ENCODE results near the gene ADGRA3. TPM values are rescaled to one million over a fixed set of nuclear protein-coding genes. Genes with fewer than 3 reads are reported as not detected.
A peak's percentile ranks its signal among the peaks of the same experiment; 100 is the strongest.
"Not testable (repeated sequence)": the region's sequence is repeated elsewhere in the genome, so short reads cannot be mapped to it uniquely, and the experiment has no call there.

ADGRA3 gene
- total RNA-seq, 1 donor from 2014 or later, result 24.8 TPM

DNA sequence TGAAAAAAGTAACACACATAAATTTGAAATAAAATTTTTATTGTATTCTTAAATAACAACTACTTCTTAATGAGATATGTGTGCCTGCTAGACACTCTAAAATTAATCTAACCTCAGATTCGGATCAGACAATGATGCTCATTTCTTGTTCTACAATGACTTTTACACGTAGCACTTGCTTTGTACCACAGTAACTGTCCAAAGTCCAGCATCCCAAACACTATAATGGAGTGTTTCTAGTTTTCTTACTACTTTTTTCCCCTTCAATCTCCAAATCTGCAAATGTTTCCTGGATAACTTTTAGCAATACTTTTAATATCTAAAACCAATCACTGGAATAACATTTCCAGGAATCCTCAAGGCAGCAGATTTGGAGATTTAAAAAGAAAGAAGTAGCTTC is 75.9 kb downstream of the ADGRA3 start:
- DNase-seq (ENCODE audit: low spot score), result no peak

DNA sequence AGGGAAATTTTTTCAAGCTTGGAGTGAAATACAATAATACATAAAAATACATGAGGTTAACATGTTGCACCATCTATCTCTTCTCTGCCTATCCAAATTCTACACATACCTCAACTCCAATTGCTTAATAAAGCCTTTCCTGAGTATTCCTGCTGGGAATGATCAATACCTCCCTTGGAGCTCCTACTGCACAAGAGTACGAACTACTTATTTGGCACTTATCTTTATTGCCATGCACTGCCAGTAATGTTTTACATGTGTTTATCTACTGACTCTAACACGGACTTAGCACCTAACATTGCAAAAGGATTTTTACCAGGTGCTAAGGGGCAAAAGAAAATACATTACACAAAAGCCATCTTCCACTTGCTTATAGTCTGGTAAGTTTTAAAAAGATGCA is 80.2 kb downstream of the ADGRA3 start:
- DNase-seq (ENCODE audit: low spot score), result no peak

GRCh38 chr4:22434895-22435294 is 81.0 kb downstream of the ADGRA3 start:
- no peak for DNase-seq (ENCODE audit: low spot score)

DNA sequence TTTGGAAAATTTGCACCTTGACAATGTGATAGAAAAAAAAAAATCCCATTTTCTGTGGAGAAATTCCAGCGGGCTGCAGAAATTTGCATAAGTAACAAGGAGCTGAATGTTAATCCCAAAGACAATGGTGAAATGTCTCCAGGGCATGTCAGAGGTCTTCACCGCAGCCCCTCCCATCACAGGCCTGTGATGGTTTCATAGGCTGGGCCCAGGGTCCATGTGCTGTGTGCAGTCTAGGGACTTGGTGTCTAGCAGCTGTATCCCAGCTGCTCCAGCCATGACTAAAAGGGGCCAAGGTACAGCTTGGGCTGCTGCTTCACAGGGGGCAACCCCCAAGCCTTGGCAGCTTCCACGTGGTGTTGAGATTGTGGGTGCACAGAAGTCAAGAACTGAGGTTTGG is 85.2 kb downstream of the ADGRA3 start:
- DNase-seq (ENCODE audit: low spot score), result no peak

DNA sequence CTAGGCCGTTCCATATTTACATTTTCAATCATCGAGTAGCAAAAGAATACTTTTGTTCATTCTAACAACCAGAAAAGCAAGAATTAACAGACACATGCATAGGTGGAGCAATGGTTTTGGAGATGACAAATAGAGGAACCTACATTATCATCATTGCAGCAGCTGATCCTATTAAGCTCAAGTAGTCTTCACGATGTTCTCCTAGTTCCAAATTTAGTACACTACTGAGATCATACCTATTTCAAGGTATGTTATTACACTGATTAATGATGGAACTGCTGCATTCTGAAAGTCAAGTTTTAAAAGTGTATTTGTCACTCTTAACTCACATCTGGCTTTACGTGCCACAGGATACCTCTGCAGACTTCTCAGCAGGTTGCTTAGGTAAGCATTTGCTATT is 87.4 kb downstream of the ADGRA3 start:
- DNase-seq (ENCODE audit: low spot score), result no peak

- DNase-seq (ENCODE audit: low spot score), result no peak
These were observed 88.2 kb downstream of the ADGRA3 start for GRCh38 chr4:22427675-22428074.

DNA sequence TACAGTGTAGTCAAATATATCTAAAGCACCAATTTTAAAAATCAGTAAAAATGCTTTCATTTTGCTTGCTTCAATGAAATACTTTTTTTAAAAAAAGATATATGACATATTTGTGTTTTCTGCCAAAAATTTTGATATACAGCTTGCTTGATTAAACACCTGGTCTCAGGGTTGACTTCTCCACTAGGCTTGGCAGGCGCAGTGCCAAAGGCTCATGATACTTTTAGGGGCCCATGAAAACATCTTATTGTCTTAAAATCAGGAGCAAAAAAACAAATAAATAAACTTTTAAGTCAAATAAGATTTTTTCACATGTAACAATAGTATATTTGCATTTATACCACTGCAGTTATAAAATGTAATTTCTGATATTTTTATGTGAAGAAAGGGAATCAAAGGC is 95.6 kb downstream of the ADGRA3 start:
- DNase-seq (ENCODE audit: low spot score), result no peak

- DNase-seq (ENCODE audit: low spot score), result no peak
These were observed 98.5 kb downstream of the ADGRA3 start for GRCh38 chr4:22417408-22417807.

DNA sequence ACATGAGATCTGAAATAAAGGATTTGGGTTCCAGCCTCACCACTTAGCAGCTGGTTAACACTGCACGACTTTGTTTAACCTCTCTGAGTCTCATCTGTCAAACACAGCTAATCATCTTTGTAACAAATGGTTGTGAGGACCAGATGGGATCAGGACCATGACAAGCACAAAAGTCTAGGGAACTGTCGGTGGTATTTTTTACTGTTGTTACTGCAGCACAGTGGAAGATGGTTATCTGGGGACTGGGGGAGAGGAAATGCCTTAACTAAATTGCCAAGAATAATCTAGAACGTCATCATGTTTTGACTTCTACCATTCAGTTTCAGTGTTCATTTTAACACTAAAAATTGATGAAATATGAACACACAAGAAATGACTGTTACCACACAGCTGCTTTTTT is 99.5 kb downstream of the ADGRA3 start:
- DNase-seq (ENCODE audit: low spot score), result no peak

- DNase-seq (ENCODE audit: low spot score), result no peak
These were observed 101.0 kb downstream of the ADGRA3 start for GRCh38 chr4:22414833-22415232.

DNA sequence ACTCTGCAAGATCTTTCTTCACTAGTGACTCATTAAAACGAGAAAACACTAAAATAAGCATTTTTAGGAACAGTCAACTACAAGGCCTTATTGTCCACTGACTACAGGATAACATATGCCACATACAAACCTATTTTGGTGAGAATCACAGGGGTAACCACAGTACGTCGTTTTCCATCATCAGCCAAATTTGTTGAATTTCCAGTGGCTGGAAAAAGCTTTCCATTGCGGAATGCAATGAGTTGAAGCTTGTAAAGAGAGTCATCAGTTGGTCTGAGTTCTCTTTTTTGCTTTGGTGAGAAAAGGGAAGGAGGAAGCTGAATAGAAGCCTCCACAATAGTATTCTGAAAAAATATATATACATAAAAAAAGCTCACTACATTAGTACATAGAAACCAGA is 102.4 kb downstream of the ADGRA3 start:
- no peak for DNase-seq (ENCODE audit: low spot score)

DNA sequence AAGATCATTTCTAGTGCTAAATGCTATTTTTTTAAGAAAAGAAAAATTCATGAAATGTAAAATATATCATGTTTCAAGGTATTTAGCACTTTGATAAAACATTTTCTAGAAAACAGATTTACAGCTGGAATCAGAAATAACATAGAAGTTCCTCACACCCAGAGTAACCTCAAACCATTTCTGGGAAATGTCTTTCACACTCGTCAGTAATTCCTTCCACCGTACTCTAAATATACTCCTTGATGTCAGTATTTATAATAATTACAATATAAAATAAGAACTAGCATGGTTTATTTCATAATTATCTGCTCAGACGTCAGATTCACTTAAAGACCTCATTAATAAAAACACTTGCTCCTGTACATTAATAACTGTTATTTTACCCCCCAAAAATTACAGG is 103.9 kb downstream of the ADGRA3 start:
- DNase-seq (ENCODE audit: low spot score), result no peak

DNA sequence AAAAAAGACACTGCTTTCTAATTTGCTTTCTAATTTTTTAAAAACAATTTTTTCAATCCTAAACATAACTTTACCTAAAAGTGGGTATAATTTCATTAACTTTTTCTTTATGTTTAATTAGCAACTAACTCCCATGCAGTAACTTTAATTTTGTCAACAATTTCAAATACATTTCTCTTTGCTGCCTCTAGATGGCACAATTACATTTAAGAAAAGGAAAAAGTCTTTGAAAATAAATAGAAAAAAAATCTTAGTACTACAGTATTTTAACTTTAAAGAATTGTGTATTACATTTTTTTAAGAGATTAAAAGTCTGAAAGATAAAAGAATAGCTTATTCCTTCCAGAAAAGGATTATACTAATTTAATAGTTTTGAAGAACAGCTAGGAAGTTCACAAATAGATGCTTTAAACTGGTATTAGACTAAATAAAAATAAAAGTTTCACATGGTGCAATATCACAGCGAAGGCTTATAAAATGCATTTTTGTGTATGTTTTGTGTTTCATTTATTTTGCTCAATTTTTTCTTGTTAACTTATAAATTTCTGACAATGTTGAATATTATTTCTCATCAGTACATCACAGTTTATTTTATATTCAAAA is 105.1 kb downstream of the ADGRA3 start:
- no peak for DNase-seq (ENCODE audit: low spot score)

GRCh38 chr4:22408474-22408873 is 107.4 kb downstream of the ADGRA3 start:
- DNase-seq (ENCODE audit: low spot score), result no peak

GRCh38 chr4:22407361-22407760 is 108.5 kb downstream of the ADGRA3 start:
- no peak for DNase-seq (ENCODE audit: low spot score)

GRCh38 chr4:22398671-22399070 is 117.2 kb downstream of the ADGRA3 start:
- no peak for DNase-seq (ENCODE audit: low spot score)

DNA sequence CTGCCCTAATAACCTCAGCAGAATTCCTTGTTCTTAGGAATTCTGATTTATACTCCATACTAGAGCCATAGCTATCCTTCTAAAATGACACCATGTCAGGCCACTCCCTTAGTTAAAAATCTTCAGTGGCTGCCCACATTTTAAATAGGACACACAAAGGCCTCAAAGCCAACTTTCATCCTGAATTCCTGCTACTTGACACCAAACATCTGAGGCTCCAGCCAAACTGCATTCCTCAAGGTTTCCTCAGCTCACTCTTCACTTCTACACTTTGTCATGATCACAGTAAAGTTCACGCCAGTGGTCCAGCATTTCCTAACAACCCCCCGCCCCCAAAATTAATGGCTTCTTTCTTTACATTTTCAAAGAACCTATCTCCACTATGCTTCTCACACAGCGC is 124.3 kb downstream of the ADGRA3 start:
- no peak for DNase-seq (ENCODE audit: low spot score)

DNA sequence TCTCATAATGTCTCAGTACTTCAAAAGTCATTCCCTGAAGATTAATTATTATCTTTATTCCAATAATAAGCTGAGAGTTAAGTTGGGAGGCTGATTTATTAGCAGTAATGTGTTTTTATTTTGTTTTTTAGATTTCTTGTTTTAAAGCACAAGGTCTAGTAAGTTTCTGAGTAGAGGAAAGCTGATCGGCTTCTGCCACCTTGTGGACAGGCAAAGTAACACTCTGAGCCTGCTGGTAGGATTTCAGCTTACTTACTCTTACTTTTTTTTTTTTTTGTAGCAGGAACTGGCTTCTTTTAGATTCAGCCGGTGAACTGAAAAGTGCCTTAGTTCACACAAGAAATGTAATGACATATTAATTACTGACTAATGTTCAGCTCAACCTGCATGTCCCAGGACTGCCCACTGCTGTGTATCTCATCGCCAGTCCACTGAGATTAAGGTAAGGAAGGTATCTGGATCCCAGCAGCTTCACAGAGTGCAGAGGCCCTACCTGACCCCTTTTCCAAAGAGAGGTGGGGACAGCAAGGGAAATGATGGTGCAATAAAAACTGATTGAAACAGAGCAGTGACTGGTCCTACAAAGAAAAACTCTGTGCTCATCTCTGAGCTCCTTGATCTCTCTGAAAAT is 126.5 kb downstream of the ADGRA3 start:
- DNase-seq (ENCODE audit: low spot score), result peak; percentile 57

- no peak for DNase-seq (ENCODE audit: low spot score)
These were observed 130.3 kb downstream of the ADGRA3 start for GRCh38 chr4:22385611-22386011.

GRCh38 chr4:22384154-22384553 is 131.7 kb downstream of the ADGRA3 start:
- DNase-seq (ENCODE audit: low spot score), result no peak

DNA sequence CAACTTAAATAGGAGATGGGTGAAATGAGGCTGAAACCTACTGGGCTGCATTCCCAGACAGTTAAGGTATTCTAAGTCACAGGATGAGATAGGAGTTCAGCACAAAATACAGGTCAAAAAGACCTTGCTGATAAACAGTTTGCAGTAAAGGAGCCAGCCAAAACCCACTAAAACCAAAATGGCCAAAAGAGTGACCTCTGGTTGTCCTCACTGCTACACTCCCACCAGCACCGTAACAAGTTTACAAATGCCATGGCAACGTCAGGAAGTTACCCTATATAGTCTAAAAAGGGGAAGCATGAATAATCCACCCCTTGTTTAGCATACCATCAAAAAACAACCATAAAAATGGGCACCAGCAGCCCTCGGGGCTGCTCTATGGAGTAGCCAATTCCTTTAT is 133.7 kb downstream of the ADGRA3 start:
- not testable (repeated sequence) for DNase-seq (ENCODE audit: low spot score)

GRCh38 chr4:22372986-22373385 is 142.9 kb downstream of the ADGRA3 start:
- DNase-seq (ENCODE audit: low spot score), result no peak

DNA sequence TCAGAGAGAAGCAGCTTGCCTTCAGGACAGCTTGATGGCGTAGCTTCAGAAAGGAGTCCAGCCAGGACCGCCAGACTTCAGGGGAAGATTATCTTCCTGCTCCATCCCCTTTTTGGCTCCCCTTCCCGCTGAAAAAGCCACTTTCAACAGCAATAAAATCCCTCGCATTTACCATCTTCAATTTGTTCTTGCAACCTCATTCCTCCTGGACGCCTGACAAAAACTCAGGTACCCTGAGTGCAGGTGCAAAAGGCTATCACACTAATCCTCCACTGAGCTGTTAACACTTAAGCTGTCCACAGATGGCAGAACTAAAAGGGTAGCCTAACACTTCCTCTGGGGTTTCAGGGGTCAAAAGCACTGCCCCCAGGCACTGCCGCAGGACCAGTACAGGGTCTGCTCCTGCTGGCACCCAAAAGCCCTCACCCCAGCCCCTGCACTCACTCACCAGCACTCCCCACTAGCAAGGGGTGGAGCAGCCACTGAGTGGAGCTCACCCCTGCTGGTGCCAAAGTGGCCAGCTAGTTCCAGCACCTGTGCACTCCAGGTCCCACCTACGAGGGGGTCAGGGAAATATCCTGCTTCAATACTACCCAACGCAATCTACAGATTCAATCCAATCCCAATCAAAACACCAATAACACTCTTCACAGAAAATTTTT is 145.8 kb downstream of the ADGRA3 start:
- no peak for DNase-seq (ENCODE audit: low spot score)

DNA sequence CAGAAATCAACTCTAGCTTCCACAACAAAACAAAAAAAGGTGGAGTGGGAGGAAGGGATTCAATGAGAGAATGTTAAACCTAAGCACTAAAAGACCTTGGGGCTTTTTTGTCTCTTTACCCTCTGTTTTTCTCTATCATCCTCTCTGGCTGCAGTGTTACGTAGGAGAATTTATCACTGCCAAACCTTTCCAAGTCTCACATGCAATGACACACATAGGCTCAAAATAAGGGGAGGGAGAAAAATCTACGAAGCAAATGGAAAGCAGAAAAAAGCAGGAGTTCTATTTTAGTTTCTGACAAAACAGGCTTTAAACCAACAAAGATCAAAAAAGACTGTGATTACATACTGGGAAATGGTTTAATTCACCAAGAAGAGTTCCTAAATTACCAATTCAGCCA is 152.1 kb downstream of the ADGRA3 start:
- DNase-seq (ENCODE audit: low spot score), result no peak
